COLO668 (cell line): ENCODE data around the gene TFIP11.
"Not testable (repeated sequence)": the region's sequence is repeated elsewhere in the genome, so short reads cannot be mapped to it uniquely, and the experiment has no call there.

Experiments used
- DNase-seq: peaks from one replicate; lab custom pipeline; 2025; ENCODE audit not compliant: unreplicated experiment; lab: John Stamatoyannopoulos, UW

The TFIP11 gene

DNA sequence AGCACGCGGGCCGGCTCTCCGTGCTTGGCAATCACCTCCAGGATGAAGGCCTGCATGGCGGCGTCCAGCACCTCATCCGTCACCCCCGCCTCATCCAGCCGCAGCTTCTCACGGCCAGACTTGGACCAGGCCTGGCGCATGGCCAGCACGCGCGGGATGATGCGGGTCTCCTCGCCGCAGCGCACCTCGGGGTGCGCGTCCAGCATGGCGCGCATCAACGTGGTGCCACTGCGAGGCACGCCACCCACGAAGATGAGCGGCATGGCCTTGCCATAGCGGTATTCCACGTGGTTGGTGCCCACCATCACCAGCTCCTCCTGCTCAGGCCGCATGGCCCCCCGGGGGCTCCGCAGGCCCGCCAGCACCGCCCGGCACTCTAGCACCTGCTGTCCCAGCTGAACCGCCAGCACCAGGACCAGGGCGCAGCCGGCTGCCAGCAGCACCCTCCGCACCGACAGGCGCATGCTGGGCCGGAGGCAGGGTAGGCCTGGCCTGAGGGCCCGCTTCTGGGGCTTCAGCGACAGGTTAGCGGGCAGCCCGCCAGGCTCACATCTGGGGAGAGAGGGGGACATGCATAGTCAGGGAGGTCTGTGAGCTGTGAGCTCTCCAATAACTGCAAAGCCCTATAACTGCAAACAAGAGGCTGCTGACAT is 29.0 kb upstream of the TFIP11 start:
- no peak for DNase-seq

DNA sequence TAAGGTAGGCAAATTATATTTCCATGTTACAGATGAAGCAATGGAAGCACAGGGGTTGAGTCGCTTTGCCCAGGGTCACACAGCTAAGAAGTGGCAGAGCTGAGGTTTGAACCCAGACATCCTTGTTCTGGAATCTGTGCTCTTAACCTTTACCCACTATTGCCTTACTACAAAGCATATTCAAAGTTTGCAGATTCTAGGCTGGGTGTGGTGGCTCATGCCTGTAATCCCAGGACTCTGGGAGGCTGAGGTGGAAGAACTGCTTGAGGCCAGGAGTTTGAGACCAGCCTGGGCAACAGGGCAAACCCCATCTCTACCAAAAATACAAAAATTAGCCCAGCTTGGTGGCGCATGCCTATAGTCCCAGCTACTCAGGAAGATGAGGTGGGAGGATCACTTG is 27.8 kb upstream of the TFIP11 start:
- no peak for DNase-seq

DNA sequence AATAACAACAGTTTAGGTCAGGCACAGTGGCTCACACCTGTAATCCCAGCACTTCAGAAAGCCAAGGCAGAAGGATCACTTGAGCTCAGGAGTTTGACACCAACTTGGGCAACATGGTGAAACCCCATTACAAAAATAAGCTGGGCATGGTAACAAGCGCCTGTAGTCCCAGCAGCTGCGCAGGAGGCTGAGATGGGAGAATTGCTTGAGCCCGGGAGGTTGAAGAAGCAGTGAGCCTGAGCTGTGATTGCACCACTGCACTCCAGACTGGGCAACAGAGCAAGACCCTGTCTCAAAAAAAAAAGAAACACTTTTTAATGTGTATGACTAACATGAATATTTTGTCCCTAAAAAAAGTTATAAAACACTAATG is 24.5 kb upstream of the TFIP11 start:
- DNase-seq: no peak

DNA sequence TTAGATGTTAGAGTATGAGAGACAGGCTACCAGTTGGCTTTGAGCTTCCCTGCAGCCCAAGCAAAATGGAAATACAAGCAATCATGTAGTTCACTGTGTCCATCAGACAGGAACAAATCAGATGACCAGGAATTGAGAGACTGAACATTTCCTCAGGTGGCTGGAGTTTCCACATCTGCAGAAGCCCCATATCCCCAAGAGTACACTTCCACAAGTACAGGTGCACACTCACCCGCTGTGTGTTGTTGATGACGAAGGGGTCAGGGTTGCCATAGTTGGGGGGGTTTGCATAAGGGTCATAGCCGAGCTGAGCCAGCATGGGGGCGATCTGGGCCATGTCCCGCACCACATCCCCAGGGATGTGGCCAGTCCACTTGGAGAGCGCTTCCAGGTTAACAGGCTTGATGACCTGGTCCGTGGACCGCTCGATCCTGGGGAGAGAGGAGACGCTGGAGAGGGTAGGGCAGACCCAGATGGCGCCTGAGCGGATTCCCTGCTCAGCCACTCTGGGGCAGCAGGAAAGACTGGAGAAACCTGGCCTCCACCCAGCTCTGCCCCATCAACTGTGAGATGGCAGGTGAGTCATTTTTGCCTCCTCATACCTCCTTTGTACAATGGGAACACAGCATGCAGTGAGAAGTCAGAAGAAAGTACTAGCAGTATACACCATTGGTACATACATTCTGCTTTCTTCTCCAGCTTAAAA is 23.9 kb upstream of the TFIP11 start:
- DNase-seq: no peak

DNA sequence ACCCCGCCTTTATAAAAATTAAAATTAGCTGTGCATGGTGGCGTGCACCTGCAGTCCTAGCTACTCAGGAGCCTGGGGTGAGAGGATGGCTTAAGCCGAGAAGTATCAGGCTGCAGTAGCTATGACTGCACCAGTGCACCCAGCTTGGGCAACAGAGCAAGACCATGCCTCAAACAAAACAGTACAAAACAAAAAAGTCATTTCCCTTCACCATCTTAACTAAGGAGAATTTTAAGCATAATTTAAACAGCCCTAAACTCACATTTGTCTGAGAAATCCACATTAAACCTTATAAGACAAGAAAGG is 23.3 kb upstream of the TFIP11 start:
- DNase-seq: no peak

DNA sequence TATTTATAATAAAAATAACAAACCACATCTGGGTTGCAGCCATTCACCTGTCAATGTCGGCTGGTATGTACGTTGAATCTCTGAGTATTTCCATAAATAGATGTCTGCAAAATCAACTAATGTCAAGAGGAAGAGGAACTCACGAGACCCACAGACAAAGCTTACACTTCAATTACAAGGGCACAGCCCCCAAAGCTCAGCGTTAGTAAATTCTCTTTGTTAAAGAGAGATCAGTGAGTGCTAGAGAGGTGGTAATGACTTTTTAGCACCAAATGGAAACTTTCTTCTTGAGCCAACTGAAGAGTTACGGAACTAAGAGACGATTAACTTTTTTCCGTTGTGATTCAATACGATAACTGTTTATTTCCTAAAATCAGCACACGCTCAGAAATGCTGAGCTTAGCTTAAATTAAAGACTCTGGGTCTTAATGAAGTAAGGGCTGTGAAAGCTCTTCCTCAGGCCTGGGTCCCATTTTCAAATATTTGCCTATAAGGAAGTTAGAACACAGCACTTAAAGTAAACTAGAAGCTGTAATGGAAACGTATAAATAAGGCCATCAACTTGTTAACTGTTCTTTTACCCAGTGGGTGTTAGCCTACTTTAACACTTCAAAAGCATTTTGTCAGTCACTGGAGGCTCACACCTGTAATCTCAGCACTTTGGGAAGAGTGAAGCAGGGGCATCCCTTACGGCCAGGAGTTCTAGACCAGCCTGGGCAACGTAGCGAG is 22.8 kb upstream of the TFIP11 start:
- no peak for DNase-seq

DNA sequence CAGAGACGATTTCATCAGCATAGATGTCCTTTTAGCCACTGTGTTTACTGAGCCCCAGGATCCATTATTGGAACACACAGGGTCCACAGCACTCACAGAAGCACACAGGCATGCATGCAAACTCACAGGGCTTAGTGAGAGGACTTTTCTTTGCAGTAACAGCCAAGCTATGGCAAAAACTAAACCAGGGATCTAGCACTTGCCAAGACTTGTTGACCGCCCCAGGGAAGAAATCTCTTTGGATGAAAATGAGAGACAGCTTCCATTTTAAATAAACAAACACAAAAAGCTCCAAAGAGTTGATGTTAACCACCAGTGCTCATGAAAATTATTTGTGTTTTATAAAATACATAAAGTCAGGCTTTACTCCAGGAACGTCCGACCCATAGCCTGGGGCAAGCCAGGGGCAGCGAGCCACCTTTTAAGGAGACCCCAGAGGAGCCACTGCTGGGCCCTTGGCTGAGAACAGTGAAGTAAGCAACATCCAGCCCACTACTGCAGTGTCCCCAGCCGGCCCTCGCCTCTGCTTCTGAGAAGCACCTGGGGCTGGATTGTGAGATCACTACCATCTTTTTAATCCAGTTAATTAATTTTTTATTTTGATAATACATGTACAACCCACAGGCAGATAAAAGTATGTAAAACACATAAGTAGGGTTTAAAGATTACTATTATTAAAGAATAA is 22.0 kb upstream of the TFIP11 start:
- no peak for DNase-seq

DNA sequence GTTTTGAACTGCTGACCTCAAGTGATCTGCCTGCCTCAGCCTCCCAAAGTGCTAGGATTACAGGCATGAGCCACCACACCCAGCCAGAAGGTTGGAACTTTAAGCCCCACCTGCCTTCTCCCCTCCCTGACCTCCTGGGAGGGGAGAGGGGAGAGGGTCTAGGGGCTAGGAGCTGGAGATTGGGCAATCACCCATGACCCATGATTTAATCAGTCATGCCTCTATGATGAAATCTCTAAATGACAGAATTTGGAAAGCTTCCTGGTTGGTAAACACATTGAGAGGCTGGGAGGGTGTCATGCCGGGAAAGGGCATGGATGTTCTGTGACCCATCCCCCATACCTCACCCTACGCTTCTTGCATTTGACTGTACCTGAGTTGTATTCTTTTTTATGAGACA is 17.1 kb upstream of the TFIP11 start:
- no peak for DNase-seq

DNA sequence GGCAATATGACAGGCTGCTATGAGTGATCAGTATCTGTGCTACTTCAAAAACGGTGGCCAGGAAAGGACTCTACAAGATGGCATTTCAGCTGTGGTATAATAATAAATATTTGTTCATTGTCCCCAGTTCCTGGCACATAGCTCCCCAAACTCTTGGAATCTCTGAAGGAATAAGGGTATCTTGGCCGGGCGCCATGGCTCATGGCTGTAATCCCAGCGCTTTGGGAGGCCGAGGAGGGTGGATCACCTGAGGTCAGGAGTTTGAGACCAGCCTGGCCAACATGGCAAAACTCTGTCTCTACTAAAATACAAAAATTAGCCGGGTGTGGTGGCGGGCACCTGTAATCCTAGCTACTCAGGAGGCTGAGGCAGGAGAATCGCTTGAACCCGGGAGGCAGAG is 16.2 kb upstream of the TFIP11 start:
- DNase-seq: not testable (repeated sequence)

DNA sequence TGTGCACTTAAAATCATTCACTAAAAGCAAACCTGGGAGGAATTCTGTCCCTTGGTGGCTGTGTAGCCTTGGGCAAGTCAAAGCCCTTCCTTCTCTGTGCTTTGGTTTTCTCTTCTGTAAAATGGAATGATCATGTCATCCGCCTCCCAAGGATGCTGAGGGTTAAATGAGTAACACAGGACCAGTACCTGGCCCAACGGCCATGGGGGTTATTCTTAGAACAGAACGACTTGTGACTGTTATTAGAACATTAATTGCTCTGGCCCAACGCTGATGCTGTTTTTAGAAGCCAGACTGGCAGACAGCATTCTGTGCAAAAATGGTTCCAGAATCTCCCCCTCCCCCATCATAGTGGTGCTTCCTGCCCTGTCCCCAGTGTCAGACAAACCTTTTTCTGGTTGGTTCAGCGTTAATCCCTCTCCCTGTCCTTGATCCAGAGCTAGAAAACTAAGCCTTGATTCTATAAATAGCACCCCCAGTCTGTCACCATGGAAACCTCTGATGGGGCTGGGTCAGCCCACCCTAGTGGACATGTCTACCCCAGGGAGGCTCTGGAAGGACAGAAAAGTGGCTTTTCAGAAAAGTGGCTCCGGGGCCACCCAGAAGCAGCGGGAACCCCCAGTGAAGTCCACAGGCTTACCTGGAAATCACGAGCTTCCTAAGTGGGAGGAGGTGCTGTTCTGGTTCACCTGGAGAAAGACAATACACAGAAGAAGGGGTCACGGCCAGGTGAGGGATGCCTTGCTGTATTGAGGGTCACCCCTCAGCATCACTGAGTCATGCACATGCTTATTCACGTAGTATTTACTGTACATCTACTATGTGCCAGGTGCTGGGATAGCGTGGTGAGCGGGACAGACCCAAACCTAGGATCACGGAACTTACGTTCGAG is 15.5 kb upstream of the TFIP11 start:
- no peak for DNase-seq

DNA sequence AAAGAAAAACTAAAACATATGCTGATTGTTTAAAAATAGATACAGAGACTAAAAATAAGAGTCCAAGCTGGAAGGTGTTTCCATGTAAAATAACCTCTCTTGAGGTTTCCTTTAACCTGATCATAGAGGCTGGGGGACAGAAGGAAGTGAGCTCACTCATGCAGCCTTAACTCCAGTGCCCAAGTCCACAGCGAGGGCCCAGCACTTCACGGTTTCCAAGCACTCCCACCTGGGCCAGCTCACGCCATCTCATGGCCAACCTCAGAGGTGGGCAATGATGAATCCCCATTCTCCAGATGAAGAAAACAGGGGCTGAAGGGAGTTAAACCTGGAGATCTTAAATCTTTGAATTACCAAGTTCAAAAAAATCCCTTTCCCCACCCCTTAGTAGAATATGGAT is 14.9 kb upstream of the TFIP11 start:
- no peak for DNase-seq

DNA sequence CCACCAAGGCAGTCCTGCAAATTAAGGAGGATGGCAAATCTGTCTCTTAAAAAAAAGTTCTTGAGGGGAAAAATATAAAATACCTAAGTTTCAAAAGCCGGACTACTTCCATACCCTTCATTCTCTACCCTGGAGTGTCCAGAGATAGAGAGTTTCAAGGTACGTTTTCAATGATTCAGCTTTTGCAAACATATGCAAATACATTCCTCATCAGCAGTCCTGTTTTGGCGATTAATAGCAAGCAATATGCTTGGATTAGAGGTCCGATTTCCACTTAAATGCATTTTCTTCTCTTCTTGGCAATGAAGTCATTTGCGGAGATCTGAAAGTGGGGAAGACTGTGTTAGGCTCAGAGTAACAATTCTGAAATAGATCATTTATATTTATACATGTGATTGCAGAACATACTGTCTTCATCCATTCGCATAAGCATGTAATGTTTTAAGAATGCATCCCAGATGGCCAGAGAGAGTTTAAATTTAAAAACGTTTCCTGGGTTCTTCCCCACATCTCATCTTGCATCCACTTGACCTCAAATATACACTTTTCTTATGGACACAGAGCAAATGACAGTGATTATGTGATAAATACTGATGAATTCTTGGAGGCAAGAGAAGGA is 13.8 kb upstream of the TFIP11 start:
- DNase-seq: no peak

DNA sequence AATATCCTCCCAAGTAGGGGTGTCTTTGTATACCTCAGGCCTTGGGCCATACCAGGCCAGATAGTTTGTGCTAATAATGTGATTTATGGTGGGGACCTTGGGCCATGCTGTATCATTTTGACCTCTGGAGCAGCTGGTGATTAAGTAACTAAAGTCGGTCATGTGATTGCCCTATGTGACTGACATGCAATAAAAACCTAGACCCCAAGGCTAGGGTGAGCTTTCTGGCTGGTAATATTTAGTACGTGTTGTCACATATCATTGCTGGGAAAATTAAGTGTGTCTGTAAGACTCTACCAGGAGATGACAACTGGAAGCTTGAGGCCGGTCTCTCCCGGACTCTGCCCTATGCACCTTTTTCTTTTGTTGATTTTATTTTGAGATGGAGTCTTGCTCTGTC is 12.6 kb upstream of the TFIP11 start:
- no peak for DNase-seq

DNA sequence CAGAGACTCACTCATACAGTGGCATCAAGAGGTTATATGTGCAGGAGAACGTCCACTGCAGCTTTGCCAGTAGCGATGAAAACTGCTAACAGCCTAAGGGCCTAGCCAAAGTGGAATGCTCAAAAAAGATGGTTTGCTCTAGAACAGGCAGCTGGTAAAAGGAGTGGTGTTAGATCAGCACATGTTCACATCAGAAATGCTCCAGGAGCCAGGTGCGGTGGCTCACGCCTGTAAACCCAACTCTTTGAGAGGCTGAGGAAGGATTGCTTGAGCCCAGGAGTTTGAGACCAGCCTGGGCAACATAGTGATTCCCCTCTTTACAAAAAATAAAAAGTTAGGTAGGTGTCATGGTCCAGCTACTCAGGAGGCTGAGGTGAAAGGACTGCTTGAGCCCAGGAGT is 10.3 kb upstream of the TFIP11 start:
- DNase-seq: no peak

DNA sequence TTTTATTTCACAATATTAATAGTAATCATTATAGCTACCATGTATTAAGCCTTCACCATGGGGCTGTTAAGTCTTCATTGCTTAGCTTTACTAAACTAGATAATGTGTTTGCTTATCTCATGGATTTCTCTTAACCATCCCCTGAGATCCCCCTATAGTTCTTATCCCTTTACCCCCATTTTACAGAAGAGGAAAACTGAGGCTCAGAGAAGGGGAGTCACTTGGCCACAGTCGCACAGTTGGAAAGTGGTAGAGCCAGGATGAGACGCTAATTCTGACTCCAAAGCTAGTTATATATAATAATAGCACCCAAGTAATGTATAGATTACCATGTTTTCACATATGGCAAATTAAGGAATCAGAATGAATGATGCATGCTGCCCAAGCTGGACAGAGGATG is 9.7 kb upstream of the TFIP11 start:
- no peak for DNase-seq

DNA sequence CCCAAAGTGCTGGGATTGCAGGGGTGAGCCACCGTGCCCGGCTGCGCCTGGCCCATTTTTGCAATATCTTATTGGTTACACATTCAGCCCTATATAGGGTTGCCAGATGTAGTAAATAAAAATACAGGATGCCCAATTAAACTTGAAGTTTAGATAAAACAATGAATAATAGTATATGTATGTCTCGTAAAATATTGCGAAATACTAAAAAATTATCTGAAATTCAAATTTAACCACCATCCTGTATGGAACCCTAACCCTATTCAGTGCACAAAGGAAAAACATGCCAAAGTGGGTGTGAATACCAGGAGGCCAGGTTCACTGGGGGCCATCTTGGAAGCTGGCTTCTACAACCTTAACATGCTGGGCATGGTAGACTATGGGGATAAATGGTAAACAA is 5.2 kb upstream of the TFIP11 start:
- DNase-seq: no peak

DNA sequence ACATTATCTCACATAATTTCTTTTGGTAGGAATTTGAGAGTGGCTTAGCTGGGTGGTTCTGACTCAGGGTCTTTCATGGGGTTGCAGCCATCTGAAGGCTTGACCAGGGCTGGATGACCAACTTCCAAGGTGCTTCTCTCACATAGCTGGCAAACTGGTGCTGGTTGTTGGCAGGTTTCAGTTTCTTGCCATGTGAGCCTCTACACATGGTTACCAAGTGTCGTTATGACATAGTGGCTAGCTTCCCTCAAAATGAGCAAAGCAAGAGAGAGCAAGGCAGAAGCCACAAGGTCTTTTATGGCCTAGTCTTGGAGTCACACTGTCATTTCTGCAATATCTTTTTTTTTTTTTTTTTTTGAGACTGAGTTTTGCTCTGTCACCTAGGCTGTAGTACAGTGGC is 4.2 kb upstream of the TFIP11 start:
- no peak for DNase-seq

DNA sequence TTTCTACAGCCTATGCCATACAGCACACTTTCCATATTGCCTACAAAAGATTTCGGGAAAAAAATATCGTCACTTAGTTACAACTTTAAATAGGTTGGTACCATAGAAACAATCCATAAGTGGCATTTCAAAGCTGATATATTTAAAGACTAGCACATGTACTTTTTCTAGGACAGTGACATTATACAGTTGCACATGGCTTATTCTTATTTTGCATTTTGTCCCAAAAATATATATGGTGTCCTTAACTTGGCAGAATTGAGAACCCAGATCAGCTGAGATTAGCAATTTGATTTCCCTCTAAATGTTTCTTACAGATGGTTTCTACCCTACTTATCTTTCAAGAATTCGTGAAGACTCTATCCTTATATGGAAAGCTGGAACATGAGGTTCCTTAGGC is 3.7 kb upstream of the TFIP11 start:
- DNase-seq: no peak

DNA sequence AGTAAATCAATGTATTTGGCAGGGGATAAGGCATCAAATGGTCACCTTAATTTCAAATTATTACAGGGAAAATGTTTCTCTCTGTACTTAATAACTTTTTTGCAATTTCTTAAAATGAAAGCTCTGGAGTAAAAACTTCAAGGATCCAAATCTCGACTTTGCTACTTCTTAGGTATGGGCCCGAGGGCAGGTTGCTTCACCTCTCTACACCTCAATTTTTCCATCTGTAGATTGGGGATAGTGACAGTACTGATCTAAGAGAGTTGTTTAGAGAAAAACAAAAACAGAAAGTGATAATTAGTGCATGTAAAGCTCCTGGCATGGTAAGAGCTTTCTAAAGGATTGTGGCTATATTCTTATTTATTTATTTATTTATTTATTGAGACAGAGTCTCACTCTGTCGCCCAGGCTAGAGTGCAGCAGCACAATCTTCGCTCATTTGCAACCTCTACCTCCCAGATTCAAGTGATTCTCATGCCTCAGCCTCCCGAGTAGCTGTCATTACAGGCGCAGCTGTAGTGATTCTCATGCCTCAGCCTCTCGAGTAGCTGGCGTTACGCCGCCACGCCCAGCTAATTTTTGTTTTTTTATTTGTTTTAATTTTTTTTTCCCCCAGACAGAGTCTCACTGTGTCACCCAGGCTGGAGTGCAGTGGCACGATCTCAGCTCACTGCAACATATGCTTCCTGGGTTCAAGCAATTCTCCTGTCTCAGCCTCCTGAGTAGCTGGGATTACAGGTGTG is 2.3 kb upstream of the TFIP11 start:
- no peak for DNase-seq

DNA sequence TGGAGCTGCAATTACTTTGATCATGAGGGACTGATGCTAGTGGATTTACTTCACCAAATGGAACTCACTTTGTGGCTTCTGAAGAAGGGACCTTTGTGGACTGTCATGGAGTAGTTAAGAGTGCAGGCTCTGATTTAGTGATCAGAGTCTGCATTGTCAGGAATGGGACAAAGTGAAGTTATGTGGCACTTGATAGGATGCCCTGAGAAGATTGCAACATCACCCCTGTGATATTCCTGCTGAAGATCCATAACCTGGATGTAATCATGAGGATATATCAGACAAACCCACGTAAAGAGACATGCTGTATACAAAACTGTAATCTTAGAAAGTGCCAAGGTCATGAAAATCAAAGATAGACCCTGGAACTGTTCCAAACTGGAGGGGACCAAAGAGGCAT is 1.6 kb upstream of the TFIP11 start:
- no peak for DNase-seq
